AG04449 (cell line): ENCODE measurements around the gene ZBTB42.
"Not testable (repeated sequence)": the region's sequence is repeated elsewhere in the genome, so short reads cannot be mapped to it uniquely, and the experiment has no call there.

Experiments used
- CTCF ChIA-PET: fragments of 350-600 bp; formaldehyde crosslinking; extraction: SDS; loops from one replicate; lab custom pipeline; 2021; ENCODE audit warnings: antibody characterized with exemption; lab: Yijun Ruan, JAX
- POLR2A ChIA-PET: fragments of 400-600, 350-600 bp; formaldehyde crosslinking; extraction: SDS; loops from one replicate; lab custom pipeline; 2020; ENCODE audit warnings: antibody characterized with exemption, inconsistent platforms; lab: Yijun Ruan, JAX
- DNase-seq: peaks from one replicate; pipeline ENCODE4 v3.0.0-alpha.2; 2010; ENCODE audit warnings: low read depth, low spot score
- H3K4me3 ChIP-seq: 2 replicates; pipeline ENCODE4 v1.5.1; 2011; ENCODE audit warnings: low read depth, mild to moderate bottlenecking, control low read depth, low read length
- CTCF ChIP-seq: IDR thresholded peaks from one replicate; pipeline ENCODE4 v1.5.1; 2011; ENCODE audit warnings: mild to moderate bottlenecking, moderate library complexity, low read length, control low read depth, inconsistent platforms; ENCODE audit not compliant: insufficient read depth; ENCODE audit errors: missing control alignments

Gene ZBTB42

GRCh38 chr14:104830781-104831180 lies 29.9 kb downstream of the ZBTB42 start:
- no peak overlapping the region for H3K4me3 ChIP-seq
- TF ChIP-seq CTCF = no peak
- ChIA-PET CTCF (interaction anchor here (0.8 to 1.4 kb wide), 4 partner anchors 10 to 78 kb away, joined by 3 to 6 read pairs (median 3); partner anchors contain the start of gene SIVA1), POLR2A (no interaction called here)
- no peak for DNase-seq

- H3K4me3 ChIP-seq, DNase-seq, POLR2A ChIA-PET: not testable (repeated sequence)
- CTCF ChIA-PET = interaction anchor here (5.5 kb wide), 1 partner anchor 10 kb away, joined by 34 read pairs; no protein-coding TSS in a partner anchor
Measured at GRCh38 chr14:104836171-104836935, 35.5 kb downstream of the ZBTB42 start.

- CTCF ChIA-PET = interaction anchor here (2.6 kb wide), 1 partner anchor 15 kb away, joined by 21 read pairs; no protein-coding TSS in a partner anchor
- TF ChIP-seq CTCF = no peak
- no peak for DNase-seq
- POLR2A ChIA-PET = no interaction called here
- H3K4me3 ChIP-seq = no peak overlapping the region
Measured at GRCh38 chr14:104841730-104842129, 40.8 kb downstream of the ZBTB42 start.

GRCh38 chr14:104843006-104843405 lies 42.1 kb downstream of the ZBTB42 start:
- no peak overlapping the region for H3K4me3 ChIP-seq
- TF ChIP-seq CTCF = no peak
- no peak for DNase-seq
- POLR2A ChIA-PET = no interaction called here
- CTCF ChIA-PET = interaction anchor here (2.6 kb wide), 1 partner anchor 16 kb away, joined by 21 read pairs; no protein-coding TSS in a partner anchor

- no peak for DNase-seq
- no peak for TF ChIP-seq CTCF
- POLR2A ChIA-PET = no interaction called here
- CTCF ChIA-PET = interaction anchor here (2.6 to 2.9 kb wide), 2 partner anchors 17 kb away, joined by 15 to 21 read pairs; no protein-coding TSS in a partner anchor
- H3K4me3 ChIP-seq = no peak overlapping the region; the same call in 1 of the 2 replicates
Measured at GRCh38 chr14:104843442-104844305, 42.8 kb downstream of the ZBTB42 start.

- ChIA-PET POLR2A (no interaction called here), CTCF (interaction anchor here (1.8 to 2.9 kb wide), 2 partner anchors 18 to 76 kb away, joined by 5 to 15 read pairs; no protein-coding TSS in a partner anchor)
- TF ChIP-seq CTCF = no peak
- no peak for DNase-seq
- no peak overlapping the region for H3K4me3 ChIP-seq
Measured at GRCh38 chr14:104844306-104845032, 43.6 kb downstream of the ZBTB42 start.
